Osteocyte (in vitro differentiated cells): ENCODE data around the gene TTLL10. TPM values are rescaled to one million over a fixed set of nuclear protein-coding genes. Genes with fewer than 3 reads are reported as not detected.

ENCODE experiments used
- DNase-seq: peaks from one replicate; pipeline ENCODE4 v3.0.0; 2021; ENCODE audit warnings: mixed read lengths; ENCODE audit not compliant: unreplicated experiment; ENCODE audit errors: extremely low spot score
- H3K27ac Mint-ChIP-seq: one replicate; pipeline ENCODE4 v1.8.0; 2021; ENCODE audit warnings: mild to moderate bottlenecking, mixed read lengths; ENCODE audit not compliant: unreplicated experiment
- H3K27me3 Mint-ChIP-seq: one replicate; pipeline ENCODE4 v1.8.0; 2021; ENCODE audit warnings: mixed read lengths; ENCODE audit not compliant: unreplicated experiment
- H3K36me3 Mint-ChIP-seq: one replicate; pipeline ENCODE4 v1.8.0; 2021; ENCODE audit warnings: mixed read lengths; ENCODE audit not compliant: unreplicated experiment
- H3K4me1 Mint-ChIP-seq: one replicate; pipeline ENCODE4 v1.8.0; 2021; ENCODE audit warnings: mixed read lengths; ENCODE audit not compliant: unreplicated experiment
- H3K4me3 Mint-ChIP-seq: one replicate; pipeline ENCODE4 v1.8.0; 2021; ENCODE audit warnings: mild to moderate bottlenecking, moderate library complexity, mixed read lengths; ENCODE audit not compliant: unreplicated experiment
- H3K9me3 Mint-ChIP-seq: one replicate; pipeline ENCODE4 v1.8.0; 2021; ENCODE audit warnings: mixed read lengths; ENCODE audit not compliant: unreplicated experiment
- CTCF ChIP-seq: fragments of 200-600 bp; sonication (generic); IDR thresholded peaks from 2 replicates; pipeline ENCODE4 v1.5.0; 2021; ENCODE audit warnings: antibody characterized with exemption, mild to moderate bottlenecking, moderate library complexity
- total RNA-seq: library from RNA; stranded (reverse); gene quantifications from 2 replicates; pipeline ENCODE4 v1.2.1, GENCODE V29; 2021

TTLL10 gene
- total RNA-seq, 1 donor from 2014 or later, result not detected

- Mint-ChIP-seq H3K4me3 (no peak overlapping the region), H3K36me3 (no peaks in the 10 kb centered on the region)
These were observed 30.8 kb upstream of the TTLL10 start for GRCh38 chr1:1142844-1143243.

DNA sequence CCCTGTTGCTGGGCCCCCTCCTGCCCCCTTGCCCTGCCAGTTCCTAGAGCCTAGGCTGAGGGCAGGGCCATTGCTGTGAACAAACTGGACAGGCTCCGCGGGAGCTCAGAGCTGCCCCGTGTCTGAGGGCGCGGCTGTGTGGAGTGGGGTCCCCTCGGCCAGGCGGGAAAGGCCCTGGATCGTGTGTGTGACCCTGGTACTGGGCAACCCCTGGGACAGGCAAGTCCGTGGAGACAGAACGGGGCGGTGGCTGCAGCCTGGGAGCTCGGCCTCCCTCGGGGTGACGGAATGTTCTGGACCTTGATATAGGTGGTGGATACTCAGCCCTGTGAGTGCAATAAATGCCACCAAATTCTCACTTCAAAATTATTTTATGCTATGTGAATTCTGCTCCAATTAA is 30.0 kb upstream of the TTLL10 start:
- H3K9me3 Mint-ChIP-seq, result no peaks in the 10 kb centered on the region
- no peak for DNase-seq
- peaks cover 3% of the 10 kb centered on the region for H3K4me1 Mint-ChIP-seq
- no peaks in the 10 kb centered on the region for H3K36me3 Mint-ChIP-seq
- peaks cover 2% of the 10 kb centered on the region for H3K27me3 Mint-ChIP-seq
- no peak overlapping the region for H3K4me3 Mint-ChIP-seq
- TF ChIP-seq CTCF, result no peak
- no peak overlapping the region for H3K27ac Mint-ChIP-seq

More at GRCh38 chr1:1142844-1143243, 30.8 kb upstream of the TTLL10 start:
- no peak for DNase-seq
- no peak overlapping the region for H3K27ac Mint-ChIP-seq
- TF ChIP-seq CTCF, result no peak
- no peaks in the 10 kb centered on the region for H3K9me3 Mint-ChIP-seq
- no peaks in the 10 kb centered on the region for H3K27me3 Mint-ChIP-seq
- no peaks in the 10 kb centered on the region for H3K4me1 Mint-ChIP-seq

GRCh38 chr1:1144122-1144842 is 29.4 kb upstream of the TTLL10 start:
- peaks cover 3% of the 10 kb centered on the region for H3K4me1 Mint-ChIP-seq
- TF ChIP-seq CTCF, result no peak
- DNase-seq, result no peak
- H3K9me3 Mint-ChIP-seq, result no peaks in the 10 kb centered on the region
- peaks cover 2% of the 10 kb centered on the region for H3K27me3 Mint-ChIP-seq
- H3K27ac Mint-ChIP-seq, result no peak overlapping the region
- no peak overlapping the region for H3K4me3 Mint-ChIP-seq
- H3K36me3 Mint-ChIP-seq, result no peaks in the 10 kb centered on the region

DNA sequence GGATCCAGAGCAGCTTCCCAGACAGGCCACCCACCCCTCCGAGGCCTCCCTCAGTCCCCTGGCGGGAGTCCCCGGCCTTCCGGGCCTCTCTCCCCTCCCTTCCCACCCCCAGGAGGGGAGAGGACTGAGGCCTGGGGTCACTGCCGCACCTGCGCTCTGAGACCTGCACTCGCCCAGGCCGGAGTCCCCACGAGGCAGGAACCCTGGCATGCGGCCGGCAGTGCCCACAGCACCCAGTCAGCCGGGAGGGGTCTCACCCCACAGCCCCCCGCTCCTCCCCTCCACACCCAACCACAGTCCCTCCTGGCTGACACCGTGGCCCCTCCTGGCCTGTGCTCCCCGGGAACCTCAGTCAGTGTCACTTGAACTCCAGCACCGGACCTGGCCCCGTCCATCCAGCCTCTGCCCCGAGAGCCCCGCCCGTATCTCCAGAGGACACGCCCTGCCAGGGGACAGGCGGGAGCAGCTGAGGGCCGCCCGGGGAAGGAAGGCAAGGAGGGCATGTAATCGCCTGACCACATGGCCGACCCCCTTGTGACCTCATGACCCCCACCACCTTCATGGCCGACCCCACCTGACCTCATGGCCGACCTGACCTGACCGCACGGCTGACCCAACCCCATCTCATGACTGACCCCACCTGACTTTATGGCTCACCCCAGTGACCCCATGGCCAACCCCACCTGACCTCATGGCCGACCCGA is 28.7 kb upstream of the TTLL10 start:
- H3K4me3 Mint-ChIP-seq, result no peak overlapping the region
- DNase-seq, result no peak
- H3K27me3 Mint-ChIP-seq, result peaks cover 2% of the 10 kb centered on the region

More for the DNA sequence above, 28.7 kb upstream of the TTLL10 start:
- H3K36me3 Mint-ChIP-seq, result no peaks in the 10 kb centered on the region
- H3K9me3 Mint-ChIP-seq, result no peaks in the 10 kb centered on the region
- peaks cover 3% of the 10 kb centered on the region for H3K4me1 Mint-ChIP-seq
- TF ChIP-seq CTCF, result no peak
- H3K27ac Mint-ChIP-seq, result no peak overlapping the region
